Liver (tissue), 9 donors: ENCODE results near the gene CDH16. TPM values are rescaled to one million over a fixed set of nuclear protein-coding genes. Genes with fewer than 3 reads are reported as not detected.

Experiments
- DNase-seq: peaks from one replicate; pipeline ENCODE4 v3.0.0-alpha.2; 2017; ENCODE audit warnings: low spot score
- H3K27ac ChIP-seq, 2 donors: one replicate each; pipeline ENCODE4 v1.7.0; 2013; ENCODE audit warnings: inconsistent platforms in 2 of 2, low read length in 2 of 2, control low read depth in 1 of 2, low read depth in 1 of 2, mild to moderate bottlenecking in 1 of 2
- H3K27me3 ChIP-seq, 4 donors: one replicate each; pipeline versions ENCODE4 v1.6.1 to v1.7.0; 2013; ENCODE audit warnings: low read length in 3 of 4, inconsistent platforms in 1 of 4, mild to moderate bottlenecking in 1 of 4, moderate library complexity in 1 of 4; ENCODE audit not compliant: control insufficient read depth in 4 of 4, insufficient read depth in 4 of 4
- H3K36me3 ChIP-seq, 4 donors: one replicate each; pipeline versions ENCODE4 v1.6.1 to v1.7.0; 2013; ENCODE audit warnings: low read length in 3 of 4, mild to moderate bottlenecking in 3 of 4, low read depth in 1 of 4, moderate library complexity in 1 of 4; ENCODE audit not compliant: control insufficient read depth in 4 of 4, insufficient read depth in 3 of 4
- H3K4me1 ChIP-seq, 4 donors: one replicate each; pipeline versions ENCODE4 v1.6.1 to v1.7.0; 2013; ENCODE audit warnings: low read length in 3 of 4, mild to moderate bottlenecking in 3 of 4, moderate library complexity in 1 of 4; ENCODE audit not compliant: control insufficient read depth in 4 of 4, insufficient read depth in 4 of 4
- H3K4me3 ChIP-seq, 3 donors: one replicate each; pipeline versions ENCODE4 v1.6.1 to v1.7.0; 2013; ENCODE audit warnings: low read length in 3 of 3, control low read depth in 1 of 3, low read depth in 1 of 3, mild to moderate bottlenecking in 1 of 3
- H3K9ac ChIP-seq, 2 donors: one replicate each; pipeline ENCODE4 v1.7.0; 2013; ENCODE audit warnings: low read length in 2 of 2, mild to moderate bottlenecking in 2 of 2, moderate library complexity in 2 of 2, control low read depth in 1 of 2, low read depth in 1 of 2
- H3K9me3 ChIP-seq, 4 donors: one replicate each; pipeline versions ENCODE4 v1.6.1 to v1.7.0; 2013; ENCODE audit warnings: low read length in 3 of 4; ENCODE audit not compliant: control insufficient read depth in 4 of 4
- ATF3 ChIP-seq: IDR thresholded peaks from 2 replicates; pipeline ENCODE4 v1.6.1; 2016; ENCODE audit warnings: antibody characterized with exemption
- EGR1 ChIP-seq, 2 donors: IDR thresholded peaks; 2 replicates each; pipeline ENCODE4 v1.6.1; 2016 to 2018; ENCODE audit warnings: antibody characterized with exemption in 2 of 2, low read depth in 2 of 2
- FOXA1 ChIP-seq: IDR thresholded peaks from 2 replicates; pipeline ENCODE4 v1.6.1; 2016; ENCODE audit warnings: antibody characterized with exemption
- GABPA ChIP-seq, 2 donors: IDR thresholded peaks in 1 of 2; conservative IDR thresholded peaks in 1 of 2; 2 replicates each; pipeline ENCODE4 v1.6.1; 2016; ENCODE audit warnings: antibody characterized with exemption in 2 of 2, mild to moderate bottlenecking in 1 of 2, moderate library complexity in 1 of 2
- HNF4A ChIP-seq, 2 donors: conservative IDR thresholded peaks; 2 replicates each; pipeline ENCODE4 v1.6.1; 2016; ENCODE audit warnings: antibody characterized with exemption in 2 of 2, mild to moderate bottlenecking in 2 of 2
- HNF4G ChIP-seq: IDR thresholded peaks from 2 replicates; pipeline ENCODE4 v1.6.1; 2016; ENCODE audit warnings: antibody characterized with exemption
- JUND ChIP-seq, 2 donors: IDR thresholded peaks; 2 replicates each; pipeline ENCODE4 v1.6.1; 2016; ENCODE audit warnings: antibody characterized with exemption in 2 of 2
- NR2F2 ChIP-seq: IDR thresholded peaks from 2 replicates; pipeline ENCODE4 v1.6.1; 2016; ENCODE audit warnings: antibody characterized with exemption
- RAD21 ChIP-seq, 2 donors: IDR thresholded peaks; 2 replicates each; pipeline ENCODE4 v1.6.1; 2016; ENCODE audit warnings: antibody characterized with exemption in 2 of 2, mild to moderate bottlenecking in 2 of 2
- REST ChIP-seq: IDR thresholded peaks from 2 replicates; pipeline ENCODE4 v1.6.1; 2016; ENCODE audit warnings: antibody characterized with exemption, mild to moderate bottlenecking
- SP1 ChIP-seq: IDR thresholded peaks from 2 replicates; pipeline ENCODE4 v1.6.1; 2018; ENCODE audit warnings: antibody characterized with exemption, mild to moderate bottlenecking
- TAF1 ChIP-seq: conservative IDR thresholded peaks from 2 replicates; pipeline ENCODE4 v1.6.1; 2016; ENCODE audit warnings: antibody characterized with exemption, mild to moderate bottlenecking
- YY1 ChIP-seq: IDR thresholded peaks from 2 replicates; pipeline ENCODE4 v1.6.1; 2016; ENCODE audit warnings: antibody characterized with exemption, mild to moderate bottlenecking
- ZBTB33 ChIP-seq: IDR thresholded peaks from 2 replicates; pipeline ENCODE4 v1.6.1; 2016; ENCODE audit warnings: antibody characterized with exemption
- WGBS: extraction: QIAGEN DNeasy Blood & Tissue Kit; methylation state at CpG from one replicate; pipeline ENCODE4 v1.1.7; 2013; 5-methylcytosine and 5-hydroxymethylcytosine counted together
- polyA plus RNA-seq, 2 donors: library from polyadenylated mRNA; stranded (reverse) in 1 of 2; unstranded in 1 of 2; fragments of 200-250 nt in 1 of 2; fragments of >200 nt in 1 of 2; fragmentation: Nextera tagmentation in 1 of 2; extraction: Ambion mirVana in 1 of 2; gene quantifications; one replicate each; pipeline versions ENCODE4 v1.2.1 to v1.2.3, GENCODE V29; 2013 to 2015
- total RNA-seq, 2 donors: library from RNA; depleted of rRNA; stranded (reverse); fragments of >200 nt; gene quantifications; one replicate each; pipeline ENCODE4 v1.2.3, GENCODE V29; 2014
- donor health status: healthy.
- donor health status: healthy.
- donor health status: healthy.
- donor health status: healthy.
- donor health status: healthy.

Gene CDH16
- total and polyA plus RNA-seq, 4 donors: 0.56 TPM; not detected in 3

GRCh38 chr16:66908116-66908515, 10.6 kb downstream of the CDH16 start (continued):
- TF ChIP-seq NR2F2 (no peak), TAF1 (no peak), JUND (IDR thresholded peaks at IDR 0.05) (no peak), HNF4G (no peak)

- Histone ChIP-seq H3K4me1 (no peaks in the 10 kb centered on the region), H3K27ac (no peak overlapping the region), H3K27me3 (no peaks in the 10 kb centered on the region), H3K9me3 (no peaks in the 10 kb centered on the region), H3K9ac (no peak overlapping the region), H3K36me3 (no peaks in the 10 kb centered on the region), H3K4me3 (no peak overlapping the region)
- no peak for DNase-seq
- 75% methylated on average over 7 of the region's 7 CpGs for WGBS
- TF ChIP-seq HNF4G (no peak), NR2F2 (peak; percentile 65), ATF3 (no peak), RAD21 (IDR thresholded peaks at IDR 0.05) (no peak)
Observed at GRCh38 chr16:66906916-66907836, 11.5 kb downstream of the CDH16 start.

- TF ChIP-seq GABPA (IDR thresholded peaks at IDR 0.05 in 1 of 2, conservative IDR thresholded peaks at IDR 0.05 in 1 of 2) (no peak), ZBTB33 (no peak), HNF4A (conservative IDR thresholded peaks at IDR 0.05) (no peak), SP1 (no peak), REST (no peak), NR2F2 (no peak), YY1 (no peak), EGR1 (IDR thresholded peaks at IDR 0.05; ENCODE audit: low read depth in 2 of 2) (no peak), FOXA1 (no peak), TAF1 (no peak), JUND (IDR thresholded peaks at IDR 0.05) (no peak), RAD21 (IDR thresholded peaks at IDR 0.05) (no peak), HNF4G (no peak)
- WGBS: 74% methylated on average over 11 of the region's 11 CpGs
- no peaks in the 10 kb centered on the region for H3K27me3 ChIP-seq
- peak; percentile 63 for DNase-seq
- H3K36me3 ChIP-seq: no peaks in the 10 kb centered on the region
- no peaks in the 10 kb centered on the region for H3K9me3 ChIP-seq
- no peak overlapping the region for H3K27ac ChIP-seq
- H3K9ac ChIP-seq: no peak overlapping the region
- no peaks in the 10 kb centered on the region for H3K4me1 ChIP-seq
- H3K4me3 ChIP-seq: no peak overlapping the region
Observed at GRCh38 chr16:66905633-66906539, 12.8 kb downstream of the CDH16 start.
